Hepatocyte (in vitro differentiated cells): ENCODE results near the gene KLHL21.

ENCODE experiments used
- EZH2 ChIP-seq: fragments of 200-600 bp; sonication (generic); IDR thresholded peaks from 2 replicates; pipeline ENCODE4 v1.6.1; 2016; ENCODE audit warnings: antibody characterized with exemption, mild to moderate bottlenecking, borderline replicate concordance
- TF ChIP-seq, protein P1 (sequence below): fragments of 200-600 bp; sonication (generic); IDR thresholded peaks from 2 replicates; pipeline ENCODE4 v1.5.1; 2016; ENCODE audit warnings: antibody characterized with exemption, mild to moderate bottlenecking; ENCODE audit not compliant: poor library complexity

DNA sequence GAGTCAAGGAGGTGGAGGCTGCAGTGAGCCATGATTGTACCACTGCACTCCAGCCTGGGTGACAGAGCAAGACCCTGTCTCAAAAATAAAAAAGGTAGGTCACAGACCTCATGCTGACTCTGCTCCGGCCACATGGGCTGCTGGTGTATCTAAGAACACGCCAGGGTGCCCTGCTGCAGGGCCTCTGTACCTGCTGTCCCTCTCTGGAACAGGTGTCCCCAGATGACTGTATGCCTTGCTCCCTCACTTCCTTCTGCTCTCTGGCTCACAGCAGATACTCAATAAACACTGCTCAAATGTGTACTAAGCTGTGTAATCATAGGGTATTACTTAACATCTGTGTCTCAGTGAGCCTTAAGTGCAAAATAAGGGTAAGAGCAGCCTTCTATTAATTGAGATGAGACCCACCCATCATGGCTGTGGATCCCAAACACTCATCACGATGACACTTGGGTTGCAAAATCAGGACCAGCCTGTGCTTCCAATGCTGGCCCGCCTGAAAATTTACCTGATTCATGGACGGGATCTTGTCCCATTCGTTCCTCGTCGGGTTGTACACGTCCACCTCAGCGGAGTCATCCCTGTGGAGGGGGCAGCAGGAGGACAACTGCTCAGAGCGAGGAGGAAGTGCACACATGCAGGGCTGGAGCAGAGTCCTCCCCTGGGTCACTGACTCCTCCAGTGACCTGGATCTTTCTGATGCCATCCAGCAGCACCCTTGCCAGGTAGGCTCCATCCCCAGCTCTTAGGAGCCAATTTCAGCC, 7.5 kb downstream of the KLHL21 start:
- TF ChIP-seq, protein P1, sequence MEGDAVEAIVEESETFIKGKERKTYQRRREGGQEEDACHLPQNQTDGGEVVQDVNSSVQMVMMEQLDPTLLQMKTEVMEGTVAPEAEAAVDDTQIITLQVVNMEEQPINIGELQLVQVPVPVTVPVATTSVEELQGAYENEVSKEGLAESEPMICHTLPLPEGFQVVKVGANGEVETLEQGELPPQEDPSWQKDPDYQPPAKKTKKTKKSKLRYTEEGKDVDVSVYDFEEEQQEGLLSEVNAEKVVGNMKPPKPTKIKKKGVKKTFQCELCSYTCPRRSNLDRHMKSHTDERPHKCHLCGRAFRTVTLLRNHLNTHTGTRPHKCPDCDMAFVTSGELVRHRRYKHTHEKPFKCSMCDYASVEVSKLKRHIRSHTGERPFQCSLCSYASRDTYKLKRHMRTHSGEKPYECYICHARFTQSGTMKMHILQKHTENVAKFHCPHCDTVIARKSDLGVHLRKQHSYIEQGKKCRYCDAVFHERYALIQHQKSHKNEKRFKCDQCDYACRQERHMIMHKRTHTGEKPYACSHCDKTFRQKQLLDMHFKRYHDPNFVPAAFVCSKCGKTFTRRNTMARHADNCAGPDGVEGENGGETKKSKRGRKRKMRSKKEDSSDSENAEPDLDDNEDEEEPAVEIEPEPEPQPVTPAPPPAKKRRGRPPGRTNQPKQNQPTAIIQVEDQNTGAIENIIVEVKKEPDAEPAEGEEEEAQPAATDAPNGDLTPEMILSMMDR, result no peak
- TF ChIP-seq EZH2, result no peak
